ENCODE measurements around the gene ASTN2.

- TF ChIP-seq POLR2A (IDR thresholded peaks at IDR 0.05; ENCODE audit: extremely low read depth, insufficient read length) (no peak), CTCF (IDR thresholded peaks at IDR 0.05; ENCODE audit: low read depth, low read length) (no peak), MAX (IDR thresholded peaks at IDR 0.05; ENCODE audit: low read depth, low read length) (no peak)
Observed at GRCh38 chr9:117278471-117279035, 136.3 kb downstream of the ASTN2 start.
